ENCODE measurements around the gene UBE2H. TPM values are rescaled to one million over a fixed set of nuclear protein-coding genes. Genes with fewer than 3 reads are reported as not detected.

Gene UBE2H
- total and polyA plus RNA-seq, 2 of the 4 experiments (the other 2 are of a cell fraction): 34.6 to 49.4 TPM

DNA sequence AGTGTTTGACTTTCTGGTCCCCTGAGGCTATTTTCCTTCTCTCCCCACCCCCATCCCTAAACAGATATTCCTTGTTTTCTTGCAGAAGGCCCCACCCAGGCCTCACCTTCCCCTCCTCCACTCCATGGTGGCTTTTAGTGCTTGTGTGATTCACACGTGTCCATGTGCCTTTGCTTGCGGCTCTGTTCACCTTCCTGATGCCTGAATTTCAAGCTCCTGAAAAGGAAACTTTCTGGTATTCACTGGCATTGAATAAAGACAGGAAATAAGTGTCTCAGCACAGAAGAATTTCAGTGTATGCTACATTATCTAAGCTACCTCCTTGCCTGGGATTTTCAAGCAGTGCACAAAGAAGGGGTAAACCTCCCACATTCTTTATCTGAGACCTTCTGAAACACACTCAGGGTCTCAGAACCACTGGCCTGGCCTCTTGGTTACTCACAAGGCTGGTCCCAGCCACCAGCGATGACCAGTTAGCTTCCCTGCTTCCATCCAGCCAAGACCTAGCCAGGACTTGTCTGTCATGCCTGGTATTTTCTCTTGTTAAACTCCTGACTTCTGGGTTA is 17.2 kb upstream of the UBE2H start:
- intact Hi-C loops (cut with micrococcal nuclease): loop anchor here (2.0 kb wide), 1 partner anchor 17 kb away; the partner anchor contains the start of gene UBE2H
- Histone ChIP-seq H4K8ac (ENCODE audit: low read depth in 2 of 2, low read length in 2 of 2) (peak overlapping the region; percentile 41 to 98), H2BK15ac (ENCODE audit: low read depth, low read length) (peak overlapping the region; percentile 96; the same call in 2 of the 3 replicates), H2AK5ac (ENCODE audit: low read depth, low read length) (peak overlapping the region; percentile 87), H2AK9ac (replicated peaks; ENCODE audit: low read depth, low read length, poor library complexity) (peak overlapping the region; percentile 95), H3K56ac (ENCODE audit: extremely low read depth, insufficient read depth, low read length) (peak overlapping the region; percentile 90), H4K5ac (ENCODE audit: low read depth, low read length) (peak overlapping the region; percentile 95), H2BK20ac (ENCODE audit: low read depth, low read length) (peak overlapping the region; percentile 99), H3K9me3 (ENCODE audit: control insufficient read depth, insufficient read depth, low read length) (no peaks in the 10 kb centered on the region), H3K23ac (ENCODE audit: low read depth, low read length) (peak overlapping the region; percentile 98), H3K27me3 (ENCODE audit: control insufficient read depth, insufficient read depth, low read length) (no peaks in the 10 kb centered on the region), H3K14ac (replicated peaks; ENCODE audit: low read depth, low read length) (peak overlapping the region; percentile 99), H2BK5ac (ENCODE audit: low read depth, low read length, poor library complexity, severe bottlenecking) (peak overlapping the region; percentile 98), H3K4me2 (ENCODE audit: low read depth, low read length) (peak overlapping the region; percentile 78), H2BK120ac (ENCODE audit: low read depth, low read length) (peak overlapping the region; percentile 100), H4K91ac (ENCODE audit: insufficient read depth, low read depth, low read length) (peak overlapping the region; percentile 97), H3K18ac (ENCODE audit: low read depth, low read length) (peak overlapping the region; percentile 97), H2AFZ (replicated peaks; ENCODE audit: low read length, poor library complexity) (peak overlapping the region; percentile 97), H3K4me1 (ENCODE audit: control insufficient read depth, insufficient read depth, low read length) (peaks cover 6% of the 10 kb centered on the region), H3K4ac (ENCODE audit: low read depth, low read length) (peak overlapping the region; percentile 98), H4K20me1 (ENCODE audit: insufficient read depth, low read length) (no peaks in the 10 kb centered on the region), H3K27ac (ENCODE audit: insufficient read depth, low read length) (peak overlapping the region; percentile 84), H3K9ac (ENCODE audit: low read depth, low read length) (peak overlapping the region; percentile 30), H3K9me1 (ENCODE audit: insufficient read depth, low read length) (peaks cover 18% of the 10 kb centered on the region), H3K79me1 (ENCODE audit: low read depth in 1 of 2, low read length in 2 of 2) (no peaks in the 10 kb centered on the region), H3K36me3 (ENCODE audit: control insufficient read depth, insufficient read depth, low read length) (no peaks in the 10 kb centered on the region), H3K4me3 (ENCODE audit: insufficient read depth, low read depth, low read length) (no peak overlapping the region)
- ChIA-PET POLR2A (ENCODE audit: unreplicated experiment) (interaction anchor here (0.7 kb wide), 2 partner anchors 10 to 21 kb away, joined by 3 to 9 read pairs; no protein-coding TSS in a partner anchor), CTCF (interaction anchor here (0.6 kb wide), 2 partner anchors 34 to 41 kb away, joined by 3 to 4 read pairs; no protein-coding TSS in a partner anchor)
- dilution Hi-C loops (cut with HindIII; ENCODE audit: low sequenced_read_pairs, unreplicated experiment): no loop called here
- no CpG with 5 or more reads among the region's 3 CpGs for WGBS, 2 experiments (ENCODE audit: extremely low coverage in 2 of 2, insufficient read length in 1 of 2)
- DNase-seq (peak; percentile 84), ATAC-seq (ENCODE audit: low read depth) (peak; percentile 93)
- BruUV-seq (replicated peaks): no TSS peak
- in situ Hi-C loops (cut with MboI; ENCODE audit: low sequenced_read_pairs): no loop called here
- TF ChIP-seq BHLHE40 (IDR thresholded peaks at IDR 0.05; ENCODE audit: low read depth, low read length): peak; percentile 75; the same call in 1 of the 2 replicates
- TF ChIP-seq MAFK (IDR thresholded peaks at IDR 0.05; ENCODE audit: low read depth, low read length): no peak
- TF ChIP-seq MXI1 (IDR thresholded peaks at IDR 0.05; ENCODE audit: borderline replicate concordance, low read depth, low read length): 0 out of 2 replicates have a peak, but pooled peaks have one; percentile 48
- no peak for TF ChIP-seq RCOR1 (IDR thresholded peaks at IDR 0.05; ENCODE audit: insufficient replicate concordance, low read length)
- TF ChIP-seq, protein P1, sequence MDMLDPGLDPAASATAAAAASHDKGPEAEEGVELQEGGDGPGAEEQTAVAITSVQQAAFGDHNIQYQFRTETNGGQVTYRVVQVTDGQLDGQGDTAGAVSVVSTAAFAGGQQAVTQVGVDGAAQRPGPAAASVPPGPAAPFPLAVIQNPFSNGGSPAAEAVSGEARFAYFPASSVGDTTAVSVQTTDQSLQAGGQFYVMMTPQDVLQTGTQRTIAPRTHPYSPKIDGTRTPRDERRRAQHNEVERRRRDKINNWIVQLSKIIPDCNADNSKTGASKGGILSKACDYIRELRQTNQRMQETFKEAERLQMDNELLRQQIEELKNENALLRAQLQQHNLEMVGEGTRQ (IDR thresholded peaks at IDR 0.05; ENCODE audit: low read depth, low read length): peak; percentile 42; the same call in 1 of the 2 replicates
- no peak for TF ChIP-seq ELK1 (IDR thresholded peaks at IDR 0.05; ENCODE audit: borderline replicate concordance, low read depth, low read length)
- no peak for TF ChIP-seq POLR2A (IDR thresholded peaks at IDR 0.05; ENCODE audit: low read depth, low read length)
- TF ChIP-seq RAD21 (IDR thresholded peaks at IDR 0.05; ENCODE audit: low read length): no peak
- no peak for TF ChIP-seq NFE2L2 (IDR thresholded peaks at IDR 0.05; ENCODE audit: low read depth, low read length)

Measured in IMR-90 (cell line).